Activated T-cell treated with anti-CD3 and anti-CD28 coated beads for 4 hours (primary cell): ENCODE results near the gene ZBTB47.

Experiments used
- DNase-seq: peaks from one replicate; pipeline ENCODE4 v3.0.0-alpha.2; 2020

ZBTB47 gene

DNA sequence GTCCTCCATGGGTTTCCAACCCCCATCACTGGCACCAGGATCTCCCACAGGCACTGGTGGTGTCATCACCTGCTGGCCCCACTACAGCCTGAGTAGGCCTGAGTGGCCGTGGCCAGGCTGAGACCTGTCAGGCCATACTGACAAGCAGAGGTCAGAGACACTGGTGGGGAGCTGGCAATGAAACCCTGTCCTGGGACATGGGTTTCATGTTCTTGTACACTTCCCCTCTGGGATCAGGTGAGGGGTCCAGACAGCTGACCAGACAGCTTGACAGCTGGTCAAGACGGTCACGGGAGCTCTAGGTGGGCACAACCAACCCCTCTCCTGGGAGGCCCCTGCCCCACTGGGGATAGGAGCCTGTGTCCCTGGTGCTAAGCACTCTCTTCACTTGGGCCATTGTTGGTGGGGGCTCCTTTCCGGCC, 13.1 kb downstream of the ZBTB47 start:
- no peak for DNase-seq

DNA sequence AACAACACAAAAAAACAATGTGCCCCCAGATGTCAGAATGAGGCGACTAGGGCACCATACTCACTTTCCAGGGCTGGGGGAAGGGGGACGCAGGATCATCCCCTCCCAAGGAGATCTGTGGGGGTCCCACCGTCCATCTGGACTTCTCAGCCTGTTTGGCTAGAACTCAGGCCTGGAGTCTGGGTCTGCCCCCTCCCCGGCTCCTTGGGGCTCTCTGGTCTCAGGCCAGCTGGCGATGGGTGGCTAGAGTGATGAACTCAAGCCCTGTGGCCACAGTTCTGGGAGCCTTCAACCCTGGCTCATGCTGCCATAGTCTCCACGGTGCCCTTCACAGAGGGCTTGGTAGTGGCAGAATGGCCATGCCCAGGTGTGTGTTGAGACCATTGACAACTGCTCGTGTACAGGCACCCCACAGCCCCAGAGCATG, 13.6 kb downstream of the ZBTB47 start:
- no peak for DNase-seq

DNA sequence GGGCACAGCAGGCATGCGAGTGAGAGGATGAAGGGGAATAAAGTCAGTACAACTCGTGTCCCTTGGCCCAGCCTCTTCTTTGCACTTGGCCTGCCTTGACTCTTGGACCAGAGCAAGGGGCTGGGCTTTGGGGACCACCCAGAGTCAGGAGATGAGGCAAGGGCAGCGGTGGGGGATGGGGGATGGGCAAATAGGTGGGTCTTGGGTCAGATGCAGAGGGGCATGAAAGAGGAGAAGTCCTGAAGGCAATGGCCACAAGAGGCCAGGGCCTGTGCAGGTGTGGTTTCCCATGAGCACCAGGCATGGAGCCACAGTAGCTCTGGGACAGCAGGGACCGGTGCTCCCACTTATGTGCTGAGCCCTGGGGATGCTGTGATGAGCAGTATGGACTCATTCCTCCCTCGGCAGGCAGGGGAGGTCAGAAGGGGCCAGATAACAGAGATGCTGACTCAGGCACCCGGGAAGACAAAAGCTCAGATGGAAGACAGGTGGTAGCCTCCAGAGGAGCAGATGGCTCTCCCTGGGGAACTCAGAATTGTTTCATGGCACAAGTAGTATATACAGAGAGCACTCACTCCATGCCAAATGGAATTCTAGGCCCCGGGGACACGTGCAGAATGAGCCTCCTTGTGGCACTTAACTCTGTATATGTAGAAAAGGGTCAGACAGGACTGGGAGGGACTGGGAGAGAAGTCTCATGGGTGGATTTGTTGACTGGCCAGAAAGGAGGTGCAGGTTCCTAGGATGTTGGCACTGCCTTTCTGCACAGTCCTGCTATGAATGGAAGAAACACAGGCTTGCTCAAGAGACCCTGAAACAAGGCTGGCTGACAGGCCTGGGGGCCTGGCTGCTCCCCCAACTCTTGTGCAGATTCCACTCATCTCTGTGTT, 14.3 kb downstream of the ZBTB47 start:
- DNase-seq, result no peak

DNA sequence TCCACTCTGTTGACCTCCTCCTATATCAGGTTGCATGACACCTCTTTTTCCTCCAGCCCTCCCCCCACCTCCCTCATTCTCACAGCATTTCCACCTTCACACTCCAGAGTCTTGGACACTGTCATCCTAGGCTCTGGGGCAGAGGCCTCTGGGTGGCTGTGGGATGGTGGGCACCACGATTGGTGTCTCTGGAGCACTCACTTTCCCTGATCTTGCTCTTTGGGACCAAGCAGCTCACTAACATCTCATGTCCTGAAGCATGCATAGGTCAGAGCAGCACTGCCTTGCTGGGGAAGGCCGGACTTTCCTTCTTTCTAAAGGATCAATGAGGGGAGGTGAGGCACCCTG, 14.9 kb downstream of the ZBTB47 start:
- no peak for DNase-seq

DNA sequence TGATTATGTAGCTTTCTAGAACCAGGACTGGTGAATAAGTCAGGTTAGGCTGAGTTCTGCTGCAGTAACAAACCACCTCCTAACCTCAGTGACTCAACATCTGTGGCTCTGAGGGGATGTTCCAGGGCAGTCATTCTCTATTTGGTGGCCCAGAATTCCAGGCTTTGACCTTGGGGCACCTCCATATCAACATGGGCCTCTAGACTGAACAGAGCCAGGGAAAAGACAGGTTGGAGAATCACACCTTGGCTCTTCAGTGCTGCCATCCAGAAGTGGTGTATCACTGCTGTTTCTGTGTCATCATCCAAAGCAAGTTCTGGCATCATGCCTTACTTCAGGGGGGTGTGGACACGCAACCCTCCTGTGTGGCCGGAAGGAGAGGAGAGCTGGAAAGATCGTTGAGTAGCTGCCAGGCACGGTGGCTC, 15.3 kb downstream of the ZBTB47 start:
- no peak for DNase-seq

DNA sequence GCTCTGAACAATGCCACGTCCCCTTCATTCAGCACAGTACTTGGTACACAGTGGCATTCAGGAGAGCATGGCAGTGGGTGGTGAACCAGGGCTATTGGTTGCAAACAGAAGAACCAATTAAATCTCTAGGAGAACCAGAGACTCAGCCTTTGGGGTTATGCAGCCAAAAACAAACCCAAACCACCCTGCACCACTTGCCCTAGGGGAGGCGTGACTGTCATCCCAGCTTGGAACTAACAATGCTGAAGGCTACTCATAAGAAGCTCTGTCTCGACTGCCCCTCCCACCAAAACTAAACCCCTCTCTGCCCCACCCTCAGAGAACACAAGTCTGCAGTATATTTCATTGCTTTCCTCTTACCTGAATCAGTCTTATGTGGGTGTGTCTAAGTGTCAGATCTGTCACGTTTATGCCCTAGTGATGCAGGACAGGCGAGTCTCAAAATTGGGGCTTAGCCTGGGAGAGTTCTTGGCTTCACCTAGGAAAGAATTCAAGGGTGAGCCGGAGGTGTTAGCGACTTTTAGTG, 16.6 kb downstream of the ZBTB47 start:
- DNase-seq, result no peak

DNA sequence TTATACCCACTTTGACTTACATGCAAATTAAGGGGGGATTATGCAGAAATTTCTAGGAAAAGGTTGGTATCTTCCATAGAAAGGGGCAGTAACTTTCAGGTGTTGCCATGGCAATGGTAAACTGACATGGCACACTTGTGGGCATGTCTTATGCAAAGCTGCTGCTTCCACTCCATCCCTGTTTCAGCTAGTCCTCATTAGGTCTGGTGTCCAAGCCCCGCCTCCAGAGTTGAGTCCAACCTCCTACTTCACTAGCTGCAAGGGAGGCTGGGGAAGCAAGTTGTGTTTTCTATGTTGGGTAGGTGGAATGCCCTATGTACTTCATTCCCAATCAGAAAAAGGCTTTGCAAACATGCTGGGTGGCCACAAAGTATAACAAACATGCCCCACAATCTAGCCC, 17.2 kb downstream of the ZBTB47 start:
- DNase-seq, result no peak

DNA sequence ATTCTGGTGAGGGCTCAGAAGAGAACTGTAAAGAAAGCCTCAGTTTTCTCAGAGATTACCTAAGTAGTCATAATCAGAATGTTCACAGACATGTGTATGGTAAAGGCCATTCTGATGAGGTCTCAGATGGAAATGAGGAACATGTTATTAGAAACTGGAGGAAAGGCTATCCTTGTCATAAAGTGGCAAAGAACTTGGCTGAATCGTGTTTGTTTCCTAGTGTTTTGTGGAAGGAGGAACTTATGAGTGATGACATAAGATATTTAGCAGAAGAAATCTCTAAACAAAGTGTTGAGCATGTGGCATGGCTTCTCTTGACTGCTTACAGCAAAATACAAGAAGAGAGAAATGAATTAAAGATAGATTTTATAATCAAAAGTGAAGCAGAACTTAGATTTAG, 19.0 kb downstream of the ZBTB47 start:
- no peak for DNase-seq

DNA sequence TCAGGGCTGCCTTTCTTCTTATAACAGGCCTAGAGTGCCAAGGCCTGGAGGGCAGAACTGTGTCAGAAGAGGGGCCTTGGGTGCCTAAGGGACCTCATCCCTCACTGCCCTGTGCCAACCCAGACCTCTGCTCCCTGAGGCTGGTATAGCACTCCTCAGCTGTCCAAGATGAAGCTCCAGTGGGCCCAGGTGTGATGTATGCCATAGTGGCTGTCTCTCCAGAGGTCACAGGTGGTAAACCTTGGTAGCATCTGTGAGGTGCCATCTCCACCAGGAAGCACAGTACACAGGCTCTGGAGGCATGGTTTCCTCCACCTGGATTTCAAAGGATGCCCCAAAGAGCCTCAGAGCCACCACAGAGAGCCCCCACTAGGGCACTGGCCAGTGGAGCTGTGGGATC, 19.6 kb downstream of the ZBTB47 start:
- DNase-seq, result no peak

DNA sequence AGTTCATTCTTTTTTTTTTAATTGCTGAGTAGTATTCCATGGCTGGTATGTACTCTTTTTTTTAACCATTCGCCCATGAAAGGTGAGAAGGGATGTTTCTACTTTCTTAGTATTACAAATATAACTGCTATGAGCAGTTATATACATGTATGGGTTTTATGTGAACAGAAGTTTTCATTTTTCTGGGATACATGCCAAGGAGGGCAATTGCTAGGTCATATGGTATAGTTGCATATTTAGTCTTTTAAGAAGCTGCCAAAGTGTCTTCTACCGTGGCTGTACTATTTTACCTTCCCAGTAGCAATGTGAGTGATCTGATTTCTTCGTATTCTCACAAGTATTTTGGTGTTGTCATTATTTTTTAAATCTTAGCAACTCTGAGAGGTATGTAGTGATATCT, 20.6 kb downstream of the ZBTB47 start:
- no peak for DNase-seq

DNA sequence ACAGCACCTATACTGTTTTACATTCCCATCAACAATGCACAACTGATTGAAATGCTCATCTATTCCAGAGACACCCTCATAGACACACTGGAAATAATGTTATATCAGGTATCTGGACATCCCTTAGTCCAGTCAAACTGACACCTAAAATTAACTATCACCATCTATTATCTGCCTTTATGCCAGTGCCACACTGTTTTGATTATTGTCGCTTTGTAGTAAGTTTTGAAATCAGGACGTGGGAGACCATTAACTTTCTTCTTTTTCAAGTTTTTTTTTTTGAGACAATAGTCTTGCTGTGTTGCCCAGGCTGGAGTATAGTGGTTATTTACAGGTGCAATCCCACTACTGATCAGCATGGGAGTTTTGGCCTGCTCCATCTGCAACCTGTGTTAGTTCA, 22.4 kb downstream of the ZBTB47 start:
- DNase-seq, result no peak

DNA sequence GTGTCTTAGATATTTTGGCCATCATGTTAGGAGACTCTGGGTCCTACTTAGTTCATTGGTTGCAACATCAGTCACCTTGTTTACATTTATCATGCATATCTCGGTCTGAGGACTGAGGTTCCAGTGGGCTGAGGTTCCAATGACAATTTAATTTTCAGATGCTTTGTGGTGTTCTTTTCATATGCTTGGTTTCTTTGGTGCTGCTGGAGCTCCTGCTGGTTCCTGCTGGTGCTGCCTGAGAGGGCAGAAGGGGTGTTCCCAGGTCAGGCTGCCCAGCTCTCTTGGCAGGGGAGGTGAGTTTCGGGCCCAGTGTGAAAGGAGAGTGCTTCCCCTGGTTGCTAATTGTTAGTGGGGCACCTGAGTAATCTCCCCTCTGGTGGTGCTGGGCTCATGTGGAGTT, 24.9 kb downstream of the ZBTB47 start:
- no peak for DNase-seq

DNA sequence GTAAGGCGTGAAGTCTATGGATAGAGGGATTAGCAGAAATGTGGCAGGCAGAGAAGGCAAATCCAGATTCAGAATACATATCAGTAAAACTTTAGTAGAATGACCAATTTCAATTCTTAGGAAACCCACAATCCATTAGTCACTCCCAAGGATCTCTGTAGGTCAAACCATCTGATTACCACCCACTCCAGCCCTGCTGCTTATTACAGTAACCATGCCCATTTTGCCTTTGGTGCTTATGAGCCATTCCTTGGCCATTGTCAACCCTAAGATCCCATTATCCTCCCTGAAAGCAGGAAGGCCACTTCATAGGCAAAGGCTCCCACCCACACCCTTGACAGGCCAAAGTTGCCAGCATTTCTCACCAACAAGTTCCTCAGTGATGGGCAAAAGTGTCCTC, 26.8 kb downstream of the ZBTB47 start:
- no peak for DNase-seq

DNA sequence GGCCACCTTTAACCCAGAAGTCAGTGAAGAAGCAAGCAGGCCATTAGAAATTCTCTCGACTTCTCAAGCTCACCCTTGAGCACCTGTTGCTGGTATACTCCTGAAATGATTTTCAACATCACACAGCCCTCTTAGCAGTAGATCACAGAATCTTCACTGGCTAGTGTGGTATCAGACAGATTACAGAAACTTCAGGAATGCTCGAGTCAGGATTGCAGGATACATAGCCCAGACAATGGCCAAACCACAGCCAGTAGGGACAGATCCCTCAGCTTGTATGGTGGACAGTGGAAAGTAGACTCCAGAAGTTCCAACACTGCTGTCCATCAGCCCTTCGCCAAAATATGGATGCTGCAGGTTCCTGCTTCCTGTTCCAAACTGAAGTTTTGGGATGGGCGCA, 27.3 kb downstream of the ZBTB47 start:
- DNase-seq, result no peak

DNA sequence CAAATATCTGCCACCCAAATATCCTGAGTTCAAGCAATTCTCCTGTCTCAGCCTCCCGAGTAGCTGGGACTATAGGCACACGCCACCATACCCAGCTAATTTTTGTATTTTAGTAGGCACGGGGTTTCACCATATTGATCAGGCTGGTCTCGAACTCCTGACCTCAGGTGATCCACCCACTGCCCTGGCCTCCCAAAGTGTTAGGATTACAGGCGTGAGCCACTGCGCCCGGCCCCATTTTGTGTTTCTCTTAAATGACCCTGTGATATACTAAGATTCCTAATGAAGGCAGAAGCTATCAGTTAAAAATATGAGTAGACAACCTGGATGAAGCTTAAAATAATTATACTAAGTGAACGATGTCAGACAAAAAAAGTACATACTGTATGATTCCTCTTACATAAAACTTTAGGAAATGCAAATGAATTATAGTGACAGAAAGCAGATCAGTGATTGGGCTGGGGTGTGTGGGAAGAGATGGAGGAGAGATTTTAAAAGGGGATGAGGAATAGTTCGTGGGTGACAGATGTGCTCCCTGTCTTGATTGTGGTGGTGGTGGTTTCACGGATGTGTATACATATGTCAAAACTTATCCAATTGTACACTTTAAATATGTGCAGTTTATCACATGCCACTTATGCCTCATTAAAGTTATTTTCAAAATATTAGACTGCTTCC, 28.0 kb downstream of the ZBTB47 start:
- no peak for DNase-seq

DNA sequence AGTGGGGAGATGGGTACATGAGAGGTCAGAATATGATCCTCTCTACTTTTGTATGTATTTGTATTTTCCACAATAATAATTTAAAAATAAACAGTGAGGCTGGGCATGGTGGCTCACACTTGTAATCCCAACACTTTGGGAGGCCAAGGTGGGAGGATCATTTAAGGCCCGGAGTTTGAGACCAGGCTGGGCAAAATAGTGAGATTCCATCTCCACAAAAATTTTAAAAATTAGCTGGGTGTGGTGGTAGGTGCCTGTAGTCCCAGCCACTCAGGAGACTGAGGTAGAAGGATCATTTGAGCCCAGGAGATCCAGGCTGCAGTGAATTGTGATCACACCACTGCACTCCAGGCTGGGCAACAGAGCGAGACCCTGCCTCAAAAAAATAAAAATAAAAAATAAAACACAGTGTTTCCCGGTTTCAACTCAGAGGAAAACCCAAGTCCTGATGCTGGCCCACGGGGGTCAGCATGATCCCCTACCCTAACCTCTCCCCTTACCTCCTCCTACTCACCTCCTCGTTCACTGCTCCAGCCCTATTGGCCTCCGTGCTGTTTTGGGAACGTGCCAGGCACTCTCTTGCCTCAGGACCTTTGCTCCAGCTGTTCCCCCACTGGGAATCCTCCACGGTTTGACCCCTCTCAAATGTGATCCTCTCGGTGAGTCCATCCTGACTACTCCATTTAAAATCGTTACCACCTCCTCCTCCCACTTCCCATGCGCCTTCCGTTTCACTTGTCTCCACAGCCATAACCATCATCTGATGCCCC, 29.0 kb downstream of the ZBTB47 start:
- no peak for DNase-seq

DNA sequence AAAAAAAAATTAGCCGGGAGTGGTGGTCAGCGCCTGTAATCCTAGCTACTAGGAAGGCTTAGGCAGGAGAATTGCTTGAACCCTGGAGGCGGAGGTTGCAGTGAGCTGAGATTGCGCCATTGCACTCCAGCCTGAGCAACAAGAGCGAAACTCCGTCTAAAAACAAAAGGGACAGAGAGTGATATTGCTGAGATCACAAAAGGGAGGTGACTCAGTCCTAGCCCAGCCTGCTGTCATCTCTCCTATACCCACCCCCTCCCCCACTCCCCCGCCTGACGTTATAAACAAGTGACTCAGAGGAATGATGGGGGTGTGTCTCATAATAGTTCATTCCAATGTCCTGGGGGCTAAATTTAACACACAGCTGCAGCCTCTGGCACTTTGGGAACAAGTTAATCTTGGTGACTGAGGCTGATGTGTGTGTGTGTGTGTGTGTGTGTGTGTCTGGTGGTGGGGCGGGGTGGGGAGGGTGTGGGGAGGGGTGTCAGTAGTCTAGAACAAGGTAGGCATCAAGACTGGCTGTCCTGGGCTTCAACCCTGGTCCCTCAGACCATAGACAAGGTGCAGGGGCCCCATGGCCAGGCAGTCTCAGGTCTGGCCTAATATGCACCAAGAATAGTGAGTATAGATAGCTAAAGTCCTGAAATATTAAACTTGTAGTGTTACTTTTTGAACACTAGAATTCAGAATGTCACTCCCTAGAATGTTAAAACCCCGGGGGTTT, 30.5 kb downstream of the ZBTB47 start:
- no peak for DNase-seq

DNA sequence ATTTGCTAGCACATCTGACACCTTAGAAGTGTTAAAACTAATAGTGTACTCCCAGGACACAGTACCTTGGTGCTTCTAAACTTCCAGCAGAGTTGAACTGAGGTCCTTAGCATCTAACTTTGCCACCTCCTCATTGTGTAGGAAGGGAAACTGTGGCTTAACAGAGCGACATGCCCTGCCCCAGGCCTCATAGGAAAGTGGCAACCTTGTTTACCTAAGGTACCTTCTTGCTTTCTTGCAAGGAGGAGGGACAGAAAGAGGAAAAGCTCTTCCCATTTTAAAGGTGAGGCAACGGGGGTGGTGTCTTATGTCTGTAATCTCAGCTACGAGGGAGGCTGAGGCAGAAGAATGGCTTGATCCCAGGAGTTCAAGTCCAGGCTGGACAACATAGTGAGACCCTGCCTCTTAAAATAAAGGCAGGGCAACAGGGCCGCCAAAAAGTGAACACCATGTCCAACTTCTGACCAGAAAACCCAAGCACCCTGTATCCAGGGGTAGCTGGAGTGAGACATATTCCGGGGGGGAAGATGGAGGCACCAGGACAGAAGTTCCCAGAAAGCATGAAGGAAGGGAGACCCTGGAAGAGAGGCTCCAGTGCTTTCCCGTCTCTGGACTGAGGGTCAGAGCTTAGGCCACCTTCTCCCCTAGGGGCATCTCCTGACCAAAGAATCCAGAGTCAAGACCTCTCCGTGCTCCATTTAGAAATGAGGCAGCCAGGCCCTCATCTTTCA, 31.3 kb downstream of the ZBTB47 start:
- DNase-seq, result no peak

DNA sequence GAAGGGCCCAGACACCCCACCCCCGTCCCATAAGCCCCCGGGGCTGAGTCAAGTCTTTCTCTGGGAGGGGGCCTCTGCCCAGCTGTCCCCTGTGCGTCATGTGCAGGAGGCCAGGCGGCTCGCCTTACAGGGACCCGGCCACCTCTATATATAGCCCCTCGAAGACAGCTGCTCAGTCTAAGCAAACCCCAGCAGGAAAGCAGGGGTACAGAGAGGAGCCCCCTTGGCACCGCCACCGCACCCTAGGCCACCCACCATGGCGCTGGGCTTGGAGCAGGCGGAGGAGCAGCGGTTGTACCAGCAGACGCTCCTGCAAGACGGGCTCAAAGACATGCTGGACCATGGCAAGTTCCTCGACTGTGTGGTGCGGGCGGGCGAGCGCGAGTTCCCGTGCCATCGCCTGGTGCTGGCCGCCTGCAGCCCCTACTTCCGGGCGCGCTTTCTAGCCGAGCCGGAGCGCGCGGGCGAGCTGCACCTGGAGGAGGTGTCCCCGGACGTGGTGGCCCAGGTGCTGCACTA, 31.9 kb downstream of the ZBTB47 start, which contains the start of gene KLHL40:
Gene KLHL40 (plus strand): TSS at position 175 of the 519 bp plus-strand sequence. CDS start 82 bp downstream, at position 257.
- no peak for DNase-seq

DNA sequence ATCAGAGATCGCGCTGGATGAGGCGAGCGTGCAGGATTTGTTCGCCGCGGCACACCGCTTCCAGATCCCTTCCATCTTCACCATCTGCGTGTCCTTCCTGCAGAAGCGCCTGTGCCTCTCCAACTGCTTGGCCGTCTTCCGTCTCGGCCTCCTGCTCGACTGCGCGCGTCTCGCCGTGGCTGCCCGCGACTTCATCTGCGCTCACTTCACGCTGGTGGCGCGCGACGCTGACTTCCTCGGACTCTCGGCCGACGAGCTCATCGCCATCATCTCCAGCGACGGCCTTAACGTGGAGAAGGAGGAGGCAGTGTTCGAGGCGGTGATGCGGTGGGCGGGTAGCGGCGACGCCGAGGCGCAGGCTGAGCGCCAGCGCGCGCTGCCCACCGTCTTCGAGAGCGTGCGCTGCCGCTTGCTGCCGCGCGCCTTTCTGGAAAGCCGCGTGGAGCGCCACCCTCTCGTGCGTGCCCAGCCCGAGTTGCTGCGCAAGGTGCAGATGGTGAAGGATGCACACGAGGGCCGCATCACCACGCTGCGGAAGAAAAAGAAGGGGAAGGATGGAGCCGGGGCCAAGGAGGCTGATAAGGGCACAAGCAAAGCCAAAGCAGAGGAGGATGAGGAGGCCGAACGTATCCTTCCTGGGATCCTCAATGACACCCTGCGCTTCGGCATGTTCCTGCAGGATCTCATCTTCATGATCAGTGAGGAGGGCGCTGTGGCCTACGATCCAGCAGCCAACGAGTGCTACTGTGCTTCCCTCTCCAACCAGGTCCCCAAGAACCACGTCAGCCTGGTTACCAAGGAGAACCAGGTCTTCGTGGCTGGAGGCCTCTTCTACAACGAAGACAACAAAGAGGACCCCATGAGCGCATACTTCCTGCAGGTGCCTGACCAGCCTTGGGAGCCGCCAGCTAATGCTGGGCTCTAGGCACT, 32.7 kb downstream of the ZBTB47 start:
- DNase-seq, result no peak
